Heart left ventricle (tissue), 13 donors: Measurements from ENCODE around the gene TCF7L2.

Experiments
- POLR2A ChIP-seq, 2 donors: fragments of 450-650 bp; IDR thresholded peaks; one replicate each; pipeline ENCODE4 v1.6.1; 2017; ENCODE audit warnings: antibody characterized with exemption in 2 of 2, mild to moderate bottlenecking in 2 of 2, moderate library complexity in 2 of 2
- TF ChIP-seq, protein P1 (sequence below), 12 donors: fragments of 200-600 bp; sonication (generic) in 4 of 12; IDR thresholded peaks; one replicate each; pipeline versions ENCODE4 v1.5.0 to v1.8.0; 2018 to 2022; ENCODE audit warnings: antibody characterized with exemption in 12 of 12, mild to moderate bottlenecking in 5 of 12
- donor health status: ischemic (EF 13 %, LVEDD 7.1; RV severe dilation, severe dysfunction).
- donor health status: DM: no; HTN: yes; CAD: no.
- donor health status: DM: no; HTN: no; CAD: no.
- donor health status: ischemic (EF 25% LVEDD 6.9; RV normal size, moderate dysfunction).
- donor health status: ischemic (EF 25% LVEDD 5.7; RV mildly dilated, moderate dysfunction).
- donor health status: ischemic (EF 35%, LVEDD 5.7; RV mildly dilated, moderate dysfunction).
- donor health status: nonischemic (EF 11% LVEDD 7.7; RV severe dilation, severe dysfunction).
- donor health status: DM: yes; HTN: yes; CAD: no.
- donor health status: PGD.
- donor health status: ischemic (EF 29% LVEDD 5.4; RV normal size, mild dysfunction).
- donor health status: nonischemic (EF 23%, LVEDD 6.1; RV moderate dilation, normal function).

DNA sequence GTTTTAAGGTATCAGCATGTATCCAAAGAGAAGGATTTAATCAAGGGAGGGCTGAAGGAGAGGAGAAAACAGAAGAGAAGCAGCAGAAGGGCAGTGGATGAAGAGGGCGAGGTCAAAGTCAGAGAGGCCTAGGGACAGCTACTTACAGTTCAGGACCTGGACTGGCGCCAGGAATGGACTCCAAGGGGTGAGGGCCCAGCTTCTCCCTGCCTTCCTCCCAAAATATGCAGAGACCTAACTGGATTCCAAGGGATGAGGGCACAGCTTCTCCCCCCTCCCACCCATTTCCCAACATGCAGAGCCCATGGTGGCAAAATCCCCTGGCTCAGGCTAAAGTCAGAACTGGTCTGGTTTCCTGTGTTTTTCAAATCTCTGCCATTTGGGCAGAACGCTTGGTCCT lies 3.4 kb upstream of the TCF7L2 start:
- TF ChIP-seq, protein P1, sequence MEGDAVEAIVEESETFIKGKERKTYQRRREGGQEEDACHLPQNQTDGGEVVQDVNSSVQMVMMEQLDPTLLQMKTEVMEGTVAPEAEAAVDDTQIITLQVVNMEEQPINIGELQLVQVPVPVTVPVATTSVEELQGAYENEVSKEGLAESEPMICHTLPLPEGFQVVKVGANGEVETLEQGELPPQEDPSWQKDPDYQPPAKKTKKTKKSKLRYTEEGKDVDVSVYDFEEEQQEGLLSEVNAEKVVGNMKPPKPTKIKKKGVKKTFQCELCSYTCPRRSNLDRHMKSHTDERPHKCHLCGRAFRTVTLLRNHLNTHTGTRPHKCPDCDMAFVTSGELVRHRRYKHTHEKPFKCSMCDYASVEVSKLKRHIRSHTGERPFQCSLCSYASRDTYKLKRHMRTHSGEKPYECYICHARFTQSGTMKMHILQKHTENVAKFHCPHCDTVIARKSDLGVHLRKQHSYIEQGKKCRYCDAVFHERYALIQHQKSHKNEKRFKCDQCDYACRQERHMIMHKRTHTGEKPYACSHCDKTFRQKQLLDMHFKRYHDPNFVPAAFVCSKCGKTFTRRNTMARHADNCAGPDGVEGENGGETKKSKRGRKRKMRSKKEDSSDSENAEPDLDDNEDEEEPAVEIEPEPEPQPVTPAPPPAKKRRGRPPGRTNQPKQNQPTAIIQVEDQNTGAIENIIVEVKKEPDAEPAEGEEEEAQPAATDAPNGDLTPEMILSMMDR (IDR thresholded peaks at IDR 0.05) = no peak
- TF ChIP-seq POLR2A (IDR thresholded peaks at IDR 0.05) = no peak
